ENCODE results near the gene CR1.
"Not testable (repeated sequence)": the region's sequence is repeated elsewhere in the genome, so short reads cannot be mapped to it uniquely, and the experiment has no call there.

CR1 gene

GRCh38 chr1:207673399-207673798 lies 177.4 kb downstream of the CR1 start:
- no peak for DNase-seq (ENCODE audit: low read depth)
- H3K4me3 ChIP-seq (ENCODE audit: low read depth, low read length): no peak overlapping the region
- TF ChIP-seq CTCF (conservative IDR thresholded peaks at IDR 0.05; ENCODE audit: low read depth, low read length): no peak

- no peak for DNase-seq (ENCODE audit: low read depth)
- TF ChIP-seq CTCF (conservative IDR thresholded peaks at IDR 0.05; ENCODE audit: low read depth, low read length): no peak
- H3K4me3 ChIP-seq (ENCODE audit: low read depth, low read length): no peak overlapping the region
Observed at GRCh38 chr1:207676153-207676552, 180.2 kb downstream of the CR1 start.

GRCh38 chr1:207680590-207681388 lies 184.8 kb downstream of the CR1 start:
- not testable (repeated sequence) for H3K4me3 ChIP-seq (ENCODE audit: low read depth, low read length)
- peak; percentile 46 for DNase-seq (ENCODE audit: low read depth)

- not testable (repeated sequence) for DNase-seq (ENCODE audit: low read depth); H3K4me3 ChIP-seq (ENCODE audit: low read depth, low read length)
Observed at GRCh38 chr1:207682872-207683434, 187.0 kb downstream of the CR1 start.

- H3K4me3 ChIP-seq (ENCODE audit: low read depth, low read length); DNase-seq (ENCODE audit: low read depth): not testable (repeated sequence)
Observed at GRCh38 chr1:207690551-207690950, 194.6 kb downstream of the CR1 start.

- no peak for DNase-seq (ENCODE audit: low read depth)
- H3K4me3 ChIP-seq (ENCODE audit: low read depth, low read length): no peak overlapping the region
- no peak for TF ChIP-seq CTCF (conservative IDR thresholded peaks at IDR 0.05; ENCODE audit: low read depth, low read length)
Observed at GRCh38 chr1:207691010-207691409, 195.1 kb downstream of the CR1 start.

All from choroid plexus epithelial cell (primary cell).